ENCODE data around the gene CHMP4B. TPM values are rescaled to one million over a fixed set of nuclear protein-coding genes. Genes with fewer than 3 reads are reported as not detected.

The CHMP4B gene
- total RNA-seq, 4 donors from 2014 or later = 62.1 to 95.8 (median 74.8) TPM

DNA sequence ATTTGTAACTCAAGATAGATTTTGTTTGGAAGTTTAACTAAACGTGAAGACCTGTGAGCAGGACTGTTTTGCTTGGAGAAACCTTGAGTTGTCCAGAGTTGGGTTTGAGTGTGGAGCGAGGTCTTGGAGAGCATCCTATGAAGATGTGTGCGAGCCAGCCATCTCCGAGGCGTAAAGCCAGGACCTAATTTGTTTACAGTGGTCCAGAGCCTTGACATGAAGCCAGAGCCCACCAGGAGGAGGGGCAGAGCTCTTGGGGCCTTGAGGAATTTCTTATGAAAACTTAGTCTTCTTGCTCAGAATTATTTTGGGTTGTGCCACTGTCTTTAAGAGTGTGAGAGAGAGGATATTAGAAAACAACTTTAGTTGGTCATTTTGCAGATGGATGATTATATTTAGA, 6.3 kb downstream of the CHMP4B start:
- no peaks in the 10 kb centered on the region for H3K27me3 ChIP-seq
- H3K36me3 ChIP-seq = no peaks in the 10 kb centered on the region
- H3K27ac ChIP-seq = no peak overlapping the region
- DNase-seq (ENCODE audit: low spot score in 2 of 2) = no peak
- no peak overlapping the region for H3K4me3 ChIP-seq
- peaks cover 60% of the 10 kb centered on the region for H3K4me1 ChIP-seq
- no peaks in the 10 kb centered on the region for H3K9me3 ChIP-seq
- TF ChIP-seq, protein P1, sequence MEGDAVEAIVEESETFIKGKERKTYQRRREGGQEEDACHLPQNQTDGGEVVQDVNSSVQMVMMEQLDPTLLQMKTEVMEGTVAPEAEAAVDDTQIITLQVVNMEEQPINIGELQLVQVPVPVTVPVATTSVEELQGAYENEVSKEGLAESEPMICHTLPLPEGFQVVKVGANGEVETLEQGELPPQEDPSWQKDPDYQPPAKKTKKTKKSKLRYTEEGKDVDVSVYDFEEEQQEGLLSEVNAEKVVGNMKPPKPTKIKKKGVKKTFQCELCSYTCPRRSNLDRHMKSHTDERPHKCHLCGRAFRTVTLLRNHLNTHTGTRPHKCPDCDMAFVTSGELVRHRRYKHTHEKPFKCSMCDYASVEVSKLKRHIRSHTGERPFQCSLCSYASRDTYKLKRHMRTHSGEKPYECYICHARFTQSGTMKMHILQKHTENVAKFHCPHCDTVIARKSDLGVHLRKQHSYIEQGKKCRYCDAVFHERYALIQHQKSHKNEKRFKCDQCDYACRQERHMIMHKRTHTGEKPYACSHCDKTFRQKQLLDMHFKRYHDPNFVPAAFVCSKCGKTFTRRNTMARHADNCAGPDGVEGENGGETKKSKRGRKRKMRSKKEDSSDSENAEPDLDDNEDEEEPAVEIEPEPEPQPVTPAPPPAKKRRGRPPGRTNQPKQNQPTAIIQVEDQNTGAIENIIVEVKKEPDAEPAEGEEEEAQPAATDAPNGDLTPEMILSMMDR (IDR thresholded peaks at IDR 0.05) = no peak
- TF ChIP-seq POLR2A (IDR thresholded peaks at IDR 0.05) (no peak), EP300 (IDR thresholded peaks at IDR 0.05) (no peak), POLR2AphosphoS5 (IDR thresholded peaks at IDR 0.05) (no peak)
- WGBS = 73% methylated on average over 5 of the region's 5 CpGs

DNA sequence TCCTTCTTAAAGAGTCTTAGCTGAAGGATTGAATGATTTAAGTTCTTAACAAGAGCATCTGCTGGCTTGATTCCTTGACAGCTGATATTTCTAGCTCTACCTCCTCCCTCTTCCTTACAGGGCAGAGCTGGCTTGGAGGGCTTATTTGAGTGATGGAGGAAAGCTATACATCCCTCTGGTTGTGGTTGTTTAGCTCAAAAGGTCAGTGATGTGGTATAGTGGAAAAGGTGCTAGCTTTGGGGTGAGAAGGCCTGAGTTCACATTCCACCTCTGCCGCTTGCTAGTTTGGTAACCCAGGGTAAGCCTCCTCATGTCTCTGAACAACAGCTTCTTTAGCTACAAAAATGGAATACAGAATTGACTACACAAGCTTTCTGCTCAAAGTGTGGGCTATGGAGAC, 8.3 kb downstream of the CHMP4B start:
- TF ChIP-seq POLR2AphosphoS5 (IDR thresholded peaks at IDR 0.05) = no peak
- TF ChIP-seq, protein P1 (IDR thresholded peaks at IDR 0.05) = no peak
- TF ChIP-seq POLR2A (IDR thresholded peaks at IDR 0.05) = no peak
- no peak for TF ChIP-seq EP300 (IDR thresholded peaks at IDR 0.05)
- H3K4me3 ChIP-seq = no peak overlapping the region
- peaks cover 39% of the 10 kb centered on the region for H3K4me1 ChIP-seq
- WGBS = 100% methylated on average over 1 of the region's 1 CpG
- no peaks in the 10 kb centered on the region for H3K9me3 ChIP-seq
- H3K36me3 ChIP-seq = peaks cover 3% of the 10 kb centered on the region
- no peak for DNase-seq (ENCODE audit: low spot score in 2 of 2)
- no peak overlapping the region for H3K27ac ChIP-seq
- H3K27me3 ChIP-seq = no peaks in the 10 kb centered on the region

DNA sequence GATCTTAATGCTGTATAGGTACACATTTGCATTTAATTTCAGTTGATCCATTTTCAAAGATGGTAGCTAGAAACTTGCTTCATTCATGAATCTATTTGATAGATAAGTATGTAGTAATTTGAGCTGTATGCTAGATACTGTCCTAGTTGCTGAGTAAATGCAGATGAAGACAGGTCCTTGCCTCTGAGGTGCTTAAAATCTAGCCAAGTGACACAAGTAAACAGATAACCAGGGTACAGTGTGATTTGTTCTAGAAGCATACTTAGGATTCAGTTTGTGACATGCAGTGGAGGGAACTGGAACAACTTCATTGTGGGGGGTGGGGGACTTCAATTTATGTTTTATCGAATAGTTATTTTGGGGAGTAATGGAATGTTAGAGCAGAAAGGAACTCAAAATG, 9.2 kb downstream of the CHMP4B start:
- DNase-seq (ENCODE audit: low spot score in 2 of 2) = no peak
- Histone ChIP-seq H3K27ac (no peak overlapping the region), H3K4me1 (peaks cover 39% of the 10 kb centered on the region), H3K4me3 (no peak overlapping the region), H3K9me3 (no peaks in the 10 kb centered on the region), H3K36me3 (peaks cover 3% of the 10 kb centered on the region), H3K27me3 (no peaks in the 10 kb centered on the region)
- no peak for TF ChIP-seq EP300 (IDR thresholded peaks at IDR 0.05)
- TF ChIP-seq POLR2A (IDR thresholded peaks at IDR 0.05) = no peak
- TF ChIP-seq, protein P1 (IDR thresholded peaks at IDR 0.05) = no peak
- no peak for TF ChIP-seq POLR2AphosphoS5 (IDR thresholded peaks at IDR 0.05)
- WGBS = 95% methylated on average over 1 of the region's 1 CpG

DNA sequence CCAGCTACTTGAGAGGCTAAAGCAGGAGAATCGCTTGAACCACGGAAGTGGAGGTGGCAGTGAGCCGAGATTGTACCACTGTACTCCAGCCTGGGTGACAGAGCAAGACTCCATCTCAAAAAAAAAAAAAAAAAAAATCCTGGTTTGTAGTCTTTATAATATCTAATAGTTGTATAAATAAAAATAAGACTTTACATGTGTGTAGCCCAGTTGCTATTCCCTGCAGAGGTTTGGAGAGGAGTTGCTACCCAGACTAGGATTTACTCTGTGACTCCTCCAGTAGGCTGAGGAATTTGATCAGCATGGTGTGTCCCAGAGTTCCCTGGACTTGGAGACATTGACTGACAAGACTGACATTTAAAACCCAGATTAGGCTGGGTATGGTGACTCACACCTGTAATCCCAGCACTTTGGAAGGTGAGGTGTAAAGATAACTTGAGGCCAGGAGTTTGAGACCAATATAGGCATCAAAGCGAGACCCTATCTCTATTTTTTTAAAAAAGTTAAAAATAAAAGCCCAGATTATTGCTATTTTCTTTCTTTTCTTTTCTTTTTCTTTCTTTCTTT, 10.2 kb downstream of the CHMP4B start:
- H3K9me3 ChIP-seq = no peaks in the 10 kb centered on the region
- H3K27me3 ChIP-seq = no peaks in the 10 kb centered on the region
- no peak for TF ChIP-seq EP300 (IDR thresholded peaks at IDR 0.05)
- no peak for TF ChIP-seq POLR2AphosphoS5 (IDR thresholded peaks at IDR 0.05)
- TF ChIP-seq POLR2A (IDR thresholded peaks at IDR 0.05) = no peak
- TF ChIP-seq, protein P1 (IDR thresholded peaks at IDR 0.05) = no peak
- H3K27ac ChIP-seq = no peak overlapping the region
- H3K36me3 ChIP-seq = peaks cover 3% of the 10 kb centered on the region
- H3K4me1 ChIP-seq = peaks cover 42% of the 10 kb centered on the region
- H3K4me3 ChIP-seq = no peak overlapping the region
- WGBS = 53% methylated on average over 4 of the region's 4 CpGs
- DNase-seq (ENCODE audit: low spot score in 2 of 2) = no peak

DNA sequence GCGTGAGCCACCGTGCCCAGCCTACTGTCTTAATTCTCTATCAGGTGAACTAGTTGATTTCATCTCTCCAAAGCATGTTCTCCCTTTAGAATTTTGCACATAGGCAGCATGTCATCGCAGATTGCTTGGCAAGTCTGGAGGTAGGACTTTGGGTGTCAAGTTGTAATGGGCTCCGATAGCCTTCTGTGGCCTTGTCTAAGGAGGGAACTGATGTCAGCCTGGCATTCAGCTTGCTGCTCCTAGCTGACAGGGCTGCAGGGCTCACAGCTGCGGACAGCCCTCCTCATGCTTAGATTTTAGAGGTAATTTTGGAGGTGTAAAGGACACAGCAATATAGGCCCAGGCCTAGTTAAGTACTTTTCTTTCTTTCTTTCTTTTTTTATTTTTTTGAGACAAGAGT, 11.3 kb downstream of the CHMP4B start:
- Histone ChIP-seq H3K4me3 (no peak overlapping the region), H3K27me3 (no peaks in the 10 kb centered on the region), H3K4me1 (peaks cover 39% of the 10 kb centered on the region), H3K27ac (no peak overlapping the region), H3K36me3 (peaks cover 3% of the 10 kb centered on the region), H3K9me3 (no peaks in the 10 kb centered on the region)
- 98% methylated on average over 5 of the region's 5 CpGs for WGBS
- DNase-seq (ENCODE audit: low spot score in 2 of 2) = no peak
- TF ChIP-seq POLR2A (IDR thresholded peaks at IDR 0.05) (no peak), POLR2AphosphoS5 (IDR thresholded peaks at IDR 0.05) (no peak), EP300 (IDR thresholded peaks at IDR 0.05) (no peak)
- TF ChIP-seq, protein P1 (IDR thresholded peaks at IDR 0.05) = no peak
